Measurements from ENCODE around the gene KLHL14. TPM values are rescaled to one million over a fixed set of nuclear protein-coding genes. Genes with fewer than 3 reads are reported as not detected.
"Not testable (repeated sequence)": the region's sequence is repeated elsewhere in the genome, so short reads cannot be mapped to it uniquely, and the experiment has no call there.

Gene KLHL14
- total and polyA plus RNA-seq, 4 experiments from 2014 or later = 0.05 TPM; not detected in 3

GRCh38 chr18:32804134-32804888 lies 31.5 kb upstream of the KLHL14 start:
- no peak overlapping the region for H3K27ac ChIP-seq (ENCODE audit: low read depth, low read length)

GRCh38 chr18:32803568-32803967 lies 30.7 kb upstream of the KLHL14 start:
- Histone ChIP-seq H3K27me3 (ENCODE audit: insufficient read depth, low read length) (no peaks in the 10 kb centered on the region), H3K4me3 (ENCODE audit: low read length in 2 of 2) (no peak overlapping the region), H3K9me3 (ENCODE audit: control insufficient read depth in 1 of 2, low read length in 2 of 2) (no peaks in the 10 kb centered on the region), H3K36me3 (ENCODE audit: insufficient read depth, low read length) (no peaks in the 10 kb centered on the region), H3K27ac (ENCODE audit: low read depth, low read length) (no peak overlapping the region), H3K4me1 (ENCODE audit: insufficient read depth, low read length) (no peaks in the 10 kb centered on the region)
- ChIA-PET POLR2A (ENCODE audit: partially characterized antibody) (no interaction called here), CTCF (ENCODE audit: partially characterized antibody) (no interaction called here)
- intact Hi-C loops (cut with micrococcal nuclease) = no loop called here
- H3K27ac Mint-ChIP-seq = no peak overlapping the region
- H3K27me3 Mint-ChIP-seq = no peaks in the 10 kb centered on the region
- no peaks in the 10 kb centered on the region for H3K4me1 Mint-ChIP-seq
- H3K4me3 Mint-ChIP-seq = no peak overlapping the region
- DNase-seq = no peak
- H3K9me3 Mint-ChIP-seq = peaks cover 0 to 6% (median 2%) of the 10 kb centered on the region in 8 donors
- no peaks in the 10 kb centered on the region for H3K36me3 Mint-ChIP-seq

More at GRCh38 chr18:32804134-32804888, 31.5 kb upstream of the KLHL14 start:
- H3K9me3 ChIP-seq (ENCODE audit: control insufficient read depth in 1 of 2, low read length in 2 of 2) = no peaks in the 10 kb centered on the region
- no peak overlapping the region for H3K4me3 ChIP-seq (ENCODE audit: low read length in 2 of 2)
- ChIA-PET POLR2A (ENCODE audit: partially characterized antibody) (no interaction called here), CTCF (ENCODE audit: partially characterized antibody) (no interaction called here)
- no peaks in the 10 kb centered on the region for H3K36me3 Mint-ChIP-seq
- no peaks in the 10 kb centered on the region for H3K27me3 Mint-ChIP-seq
- no peaks in the 10 kb centered on the region for H3K4me1 ChIP-seq (ENCODE audit: insufficient read depth, low read length)
- peaks cover 0 to 4% (median 0%) of the 10 kb centered on the region in 8 donors for H3K9me3 Mint-ChIP-seq
- no peaks in the 10 kb centered on the region for H3K4me1 Mint-ChIP-seq
- no peak overlapping the region for H3K4me3 Mint-ChIP-seq
- no peaks in the 10 kb centered on the region for H3K27me3 ChIP-seq (ENCODE audit: insufficient read depth, low read length)
- no peak for DNase-seq
- intact Hi-C loops (cut with micrococcal nuclease) = no loop called here
- H3K27ac Mint-ChIP-seq = no peak overlapping the region
- H3K36me3 ChIP-seq (ENCODE audit: insufficient read depth, low read length) = no peaks in the 10 kb centered on the region

- Histone ChIP-seq H3K9me3 (ENCODE audit: control insufficient read depth in 1 of 2, low read length in 2 of 2) (no peaks in the 10 kb centered on the region), H3K4me1 (ENCODE audit: insufficient read depth, low read length) (no peaks in the 10 kb centered on the region), H3K27ac (ENCODE audit: low read depth, low read length) (no peak overlapping the region), H3K36me3 (ENCODE audit: insufficient read depth, low read length) (no peaks in the 10 kb centered on the region), H3K27me3 (ENCODE audit: insufficient read depth, low read length) (no peaks in the 10 kb centered on the region), H3K4me3 (ENCODE audit: low read length in 2 of 2) (no peak overlapping the region)
- no peaks in the 10 kb centered on the region for H3K36me3 Mint-ChIP-seq
- intact Hi-C loops (cut with micrococcal nuclease) = no loop called here
- DNase-seq = no peak
- ChIA-PET POLR2A (ENCODE audit: partially characterized antibody) (no interaction called here), CTCF (ENCODE audit: partially characterized antibody) (no interaction called here)
- H3K27ac Mint-ChIP-seq = no peak overlapping the region
- peaks cover 0 to 7% (median 3%) of the 10 kb centered on the region in 8 donors for H3K9me3 Mint-ChIP-seq
- H3K4me3 Mint-ChIP-seq = no peak overlapping the region
- no peaks in the 10 kb centered on the region for H3K4me1 Mint-ChIP-seq
- no peaks in the 10 kb centered on the region for H3K27me3 Mint-ChIP-seq
Observed at GRCh38 chr18:32802591-32803451, 30.0 kb upstream of the KLHL14 start.

GRCh38 chr18:32801228-32801627 lies 28.4 kb upstream of the KLHL14 start:
- H3K36me3 ChIP-seq (ENCODE audit: insufficient read depth, low read length) = no peaks in the 10 kb centered on the region
- no peaks in the 10 kb centered on the region for H3K4me1 Mint-ChIP-seq
- H3K27ac Mint-ChIP-seq = no peak overlapping the region
- ChIA-PET POLR2A (ENCODE audit: partially characterized antibody) (no interaction called here), CTCF (ENCODE audit: partially characterized antibody) (no interaction called here)
- no peak for DNase-seq
- no peak overlapping the region for H3K27ac ChIP-seq (ENCODE audit: low read depth, low read length)
- intact Hi-C loops (cut with micrococcal nuclease) = no loop called here
- H3K4me1 ChIP-seq (ENCODE audit: insufficient read depth, low read length) = no peaks in the 10 kb centered on the region
- H3K36me3 Mint-ChIP-seq = no peaks in the 10 kb centered on the region
- H3K9me3 ChIP-seq (ENCODE audit: control insufficient read depth in 1 of 2, low read length in 2 of 2) = no peaks in the 10 kb centered on the region
- H3K27me3 ChIP-seq (ENCODE audit: insufficient read depth, low read length) = no peaks in the 10 kb centered on the region
- H3K9me3 Mint-ChIP-seq = peaks cover 0 to 19% (median 4%) of the 10 kb centered on the region in 8 donors
- no peaks in the 10 kb centered on the region for H3K27me3 Mint-ChIP-seq
- no peak overlapping the region for H3K4me3 Mint-ChIP-seq
- no peak overlapping the region for H3K4me3 ChIP-seq (ENCODE audit: low read length in 2 of 2)

GRCh38 chr18:32798209-32798960 lies 25.6 kb upstream of the KLHL14 start:
- H3K9me3 Mint-ChIP-seq = peaks cover 0 to 19% (median 7%) of the 10 kb centered on the region in 8 donors
- ChIA-PET POLR2A (ENCODE audit: partially characterized antibody) (no interaction called here), CTCF (ENCODE audit: partially characterized antibody) (no interaction called here)
- H3K4me3 Mint-ChIP-seq = no peak overlapping the region
- Histone ChIP-seq H3K36me3 (ENCODE audit: insufficient read depth, low read length) (no peaks in the 10 kb centered on the region), H3K4me1 (ENCODE audit: insufficient read depth, low read length) (no peaks in the 10 kb centered on the region), H3K27me3 (ENCODE audit: insufficient read depth, low read length) (no peaks in the 10 kb centered on the region), H3K27ac (ENCODE audit: low read depth, low read length) (no peak overlapping the region), H3K9me3 (ENCODE audit: control insufficient read depth in 1 of 2, low read length in 2 of 2) (no peaks in the 10 kb centered on the region), H3K4me3 (ENCODE audit: low read length in 2 of 2) (no peak overlapping the region)
- no peaks in the 10 kb centered on the region for H3K4me1 Mint-ChIP-seq
- H3K27ac Mint-ChIP-seq = peak overlapping the region in 1 of 7 donors; percentile 16
- H3K36me3 Mint-ChIP-seq = no peaks in the 10 kb centered on the region
- no peak for DNase-seq
- no peaks in the 10 kb centered on the region for H3K27me3 Mint-ChIP-seq
- intact Hi-C loops (cut with micrococcal nuclease) = no loop called here

- H3K4me3 Mint-ChIP-seq; DNase-seq; H3K4me1 Mint-ChIP-seq; H3K27me3 Mint-ChIP-seq; H3K27ac Mint-ChIP-seq; H3K27ac ChIP-seq (ENCODE audit: low read depth, low read length); intact Hi-C loops (cut with micrococcal nuclease); H3K36me3 Mint-ChIP-seq; POLR2A ChIA-PET (ENCODE audit: partially characterized antibody); H3K36me3 ChIP-seq (ENCODE audit: insufficient read depth, low read length); H3K27me3 ChIP-seq (ENCODE audit: insufficient read depth, low read length); H3K4me3 ChIP-seq (ENCODE audit: low read length in 2 of 2); H3K4me1 ChIP-seq (ENCODE audit: insufficient read depth, low read length); CTCF ChIA-PET (ENCODE audit: partially characterized antibody); H3K9me3 ChIP-seq (ENCODE audit: control insufficient read depth in 1 of 2, low read length in 2 of 2): not testable (repeated sequence)
- H3K9me3 Mint-ChIP-seq = peaks cover 0 to 19% (median 7%) of the 10 kb centered on the region in 8 donors
Observed at GRCh38 chr18:32794667-32795066, 21.8 kb upstream of the KLHL14 start.

GRCh38 chr18:32779010-32779409 lies 6.2 kb upstream of the KLHL14 start:
- H3K9me3 ChIP-seq (ENCODE audit: control insufficient read depth in 1 of 2, low read length in 2 of 2) = no peaks in the 10 kb centered on the region
- no peak overlapping the region for H3K4me3 ChIP-seq (ENCODE audit: low read length in 2 of 2)
- intact Hi-C loops (cut with micrococcal nuclease) = no loop called here
- peaks cover 0 to 3% (median 0%) of the 10 kb centered on the region in 8 donors for H3K9me3 Mint-ChIP-seq
- ChIA-PET POLR2A (ENCODE audit: partially characterized antibody) (no interaction called here), CTCF (ENCODE audit: partially characterized antibody) (no interaction called here)
- H3K4me1 Mint-ChIP-seq = no peaks in the 10 kb centered on the region
- peaks cover 8 to 10% of the 10 kb centered on the region in 2 donors for H3K27me3 Mint-ChIP-seq
- no peak for DNase-seq
- H3K27ac ChIP-seq (ENCODE audit: low read depth, low read length) = no peak overlapping the region
- no peaks in the 10 kb centered on the region for H3K36me3 ChIP-seq (ENCODE audit: insufficient read depth, low read length)
- H3K4me1 ChIP-seq (ENCODE audit: insufficient read depth, low read length) = no peaks in the 10 kb centered on the region
- H3K36me3 Mint-ChIP-seq = no peaks in the 10 kb centered on the region
- no peak overlapping the region for H3K27ac Mint-ChIP-seq
- no peaks in the 10 kb centered on the region for H3K27me3 ChIP-seq (ENCODE audit: insufficient read depth, low read length)
- H3K4me3 Mint-ChIP-seq = no peak overlapping the region
